Chondrocyte (in vitro differentiated cells): ENCODE data around the gene STARD10. TPM values are rescaled to one million over a fixed set of nuclear protein-coding genes. Genes with fewer than 3 reads are reported as not detected.
A peak's percentile ranks its signal among the peaks of the same experiment; 100 is the strongest.

Experiments
- DNase-seq: peaks from one replicate; pipeline ENCODE4 v3.0.0; 2021; ENCODE audit warnings: mixed read lengths, low spot score
- H3K27ac Mint-ChIP-seq: one replicate; pipeline ENCODE4 v1.8.0; 2021; ENCODE audit warnings: mild to moderate bottlenecking, moderate library complexity, mixed read lengths; ENCODE audit not compliant: unreplicated experiment
- H3K27me3 Mint-ChIP-seq: 2 replicates; pipeline ENCODE4 v1.8.0; 2021; ENCODE audit warnings: low read depth, mixed read lengths
- H3K36me3 Mint-ChIP-seq: 2 replicates; pipeline ENCODE4 v1.8.0; 2021; ENCODE audit warnings: low read depth, mixed read lengths
- H3K4me1 Mint-ChIP-seq: 2 replicates; pipeline ENCODE4 v1.8.0; 2021; ENCODE audit warnings: low read depth, mild to moderate bottlenecking, mixed read lengths
- H3K4me3 Mint-ChIP-seq: one replicate; pipeline ENCODE4 v1.8.0; 2021; ENCODE audit warnings: mild to moderate bottlenecking, moderate library complexity, mixed read lengths; ENCODE audit not compliant: unreplicated experiment
- H3K9me3 Mint-ChIP-seq: 2 replicates; pipeline ENCODE4 v1.8.0; 2021; ENCODE audit warnings: low read depth, mixed read lengths
- CTCF ChIP-seq: fragments of 200-600 bp; sonication (generic); IDR thresholded peaks from 2 replicates; pipeline ENCODE4 v1.5.0; 2021; ENCODE audit warnings: antibody characterized with exemption, mild to moderate bottlenecking, moderate library complexity
- total RNA-seq: library from RNA; stranded (reverse); gene quantifications from 3 replicates; pipeline ENCODE4 v1.2.1, GENCODE V29; 2021

STARD10 gene
- total RNA-seq, 1 donor from 2014 or later, result 79.4 TPM

GRCh38 chr11:72722050-72722748, 71.6 kb downstream of the STARD10 start:
- no peaks in the 10 kb centered on the region for H3K9me3 Mint-ChIP-seq
- H3K27me3 Mint-ChIP-seq, result no peaks in the 10 kb centered on the region
- peak overlapping the region; percentile 83 for H3K27ac Mint-ChIP-seq
- peaks cover 7% of the 10 kb centered on the region for H3K36me3 Mint-ChIP-seq
- no peak for DNase-seq
- peak overlapping the region; percentile 71 for H3K4me3 Mint-ChIP-seq
- TF ChIP-seq CTCF, result no peak
- H3K4me1 Mint-ChIP-seq, result peaks cover 46% of the 10 kb centered on the region

DNA sequence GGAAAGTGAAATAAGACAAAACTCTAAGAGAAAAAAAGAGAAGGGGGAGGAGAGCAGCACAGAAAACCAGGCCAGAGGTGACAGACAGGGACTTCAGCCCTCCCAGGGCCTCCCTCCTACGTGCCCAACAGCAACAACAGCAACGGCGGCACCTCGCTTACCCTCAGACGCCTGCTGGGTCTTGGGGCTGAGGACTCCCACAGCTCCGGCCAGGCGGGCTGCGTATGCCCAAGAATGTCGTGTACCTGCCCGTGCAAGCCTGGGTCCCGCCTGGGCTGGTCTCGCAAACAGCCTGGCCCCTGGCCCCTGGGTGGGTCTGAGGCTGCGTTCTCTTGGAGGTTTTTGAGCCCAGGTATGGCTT, 72.2 kb downstream of the STARD10 start:
- H3K4me1 Mint-ChIP-seq, result peaks cover 46% of the 10 kb centered on the region
- H3K27ac Mint-ChIP-seq, result peak overlapping the region; percentile 83
- TF ChIP-seq CTCF, result no peak
- peaks cover 7% of the 10 kb centered on the region for H3K36me3 Mint-ChIP-seq
- H3K4me3 Mint-ChIP-seq, result peak overlapping the region; percentile 71
- DNase-seq, result no peak
- H3K27me3 Mint-ChIP-seq, result no peaks in the 10 kb centered on the region
- H3K9me3 Mint-ChIP-seq, result no peaks in the 10 kb centered on the region

DNA sequence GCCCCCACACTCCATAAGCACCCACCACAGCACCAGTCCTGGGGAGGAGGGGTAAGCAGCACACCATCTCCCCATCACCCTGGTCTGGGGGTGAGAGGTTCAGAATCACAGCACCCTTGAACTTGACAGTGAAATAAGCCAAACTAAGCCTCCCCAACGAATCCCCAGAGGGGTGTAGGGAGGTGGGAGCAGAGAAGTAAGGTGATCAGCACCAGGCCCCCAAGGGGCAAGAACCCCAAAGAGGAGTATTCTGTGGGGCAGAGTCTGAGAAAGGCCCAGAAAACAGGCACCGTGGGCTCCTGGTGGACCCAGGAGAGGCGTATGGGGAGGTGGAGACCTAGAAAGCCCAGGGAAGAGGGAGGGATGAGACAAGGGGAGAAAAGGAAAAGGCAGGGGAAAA, 72.6 kb downstream of the STARD10 start:
- H3K27me3 Mint-ChIP-seq, result no peaks in the 10 kb centered on the region
- peaks cover 46% of the 10 kb centered on the region for H3K4me1 Mint-ChIP-seq
- no peak for TF ChIP-seq CTCF
- H3K9me3 Mint-ChIP-seq, result no peaks in the 10 kb centered on the region
- peaks cover 6% of the 10 kb centered on the region for H3K36me3 Mint-ChIP-seq
- peak overlapping the region; percentile 83 for H3K27ac Mint-ChIP-seq
- DNase-seq, result no peak
- peak overlapping the region; percentile 71 for H3K4me3 Mint-ChIP-seq

DNA sequence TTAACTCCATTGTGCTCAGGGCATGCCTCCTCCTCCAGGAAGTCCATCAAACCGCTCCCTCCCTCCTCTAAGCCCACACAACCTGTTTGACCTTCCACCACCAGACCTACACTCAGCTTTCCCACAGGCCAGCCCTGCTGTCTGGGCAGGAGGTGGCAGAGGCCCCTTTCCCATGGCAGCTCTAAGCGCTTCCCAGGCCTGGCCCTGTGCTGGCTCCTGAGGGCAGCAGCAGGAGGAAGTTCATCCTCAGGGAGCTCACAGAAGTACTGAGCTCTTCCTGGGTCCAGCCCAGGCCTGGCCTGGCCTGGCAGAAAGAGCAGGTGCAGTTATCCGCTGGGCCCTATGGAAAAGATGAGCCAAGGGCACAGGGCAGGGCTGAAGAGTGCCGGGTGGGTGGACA, 73.1 kb downstream of the STARD10 start:
- no peak for DNase-seq
- Mint-ChIP-seq H3K27me3 (no peaks in the 10 kb centered on the region), H3K9me3 (no peaks in the 10 kb centered on the region), H3K36me3 (peaks cover 4% of the 10 kb centered on the region), H3K4me1 (peaks cover 46% of the 10 kb centered on the region), H3K27ac (peak overlapping the region; percentile 32), H3K4me3 (peak overlapping the region; percentile 71)
- no peak for TF ChIP-seq CTCF

GRCh38 chr11:72720047-72720446, 73.8 kb downstream of the STARD10 start:
- peaks cover 4% of the 10 kb centered on the region for H3K36me3 Mint-ChIP-seq
- H3K27ac Mint-ChIP-seq, result peak overlapping the region; percentile 65
- DNase-seq, result no peak
- H3K9me3 Mint-ChIP-seq, result no peaks in the 10 kb centered on the region
- peak overlapping the region; percentile 71 for H3K4me3 Mint-ChIP-seq
- H3K4me1 Mint-ChIP-seq, result peaks cover 38% of the 10 kb centered on the region
- no peak for TF ChIP-seq CTCF
- H3K27me3 Mint-ChIP-seq, result no peaks in the 10 kb centered on the region
